ENCODE measurements around the gene DEPDC5.

DEPDC5 gene

GRCh38 chr22:31937341-31937740, 183.5 kb downstream of the DEPDC5 start:
- Mint-ChIP-seq H3K27ac (no peak overlapping the region), H3K9me3 (no peaks in the 10 kb centered on the region), H3K36me3 (ENCODE audit: low read depth) (no peaks in the 10 kb centered on the region), H3K27me3 (no peaks in the 10 kb centered on the region), H3K4me3 (no peak overlapping the region), H3K4me1 (peaks cover 7% of the 10 kb centered on the region)
- ATAC-seq (no peak), DNase-seq (no peak)

- DNase-seq, result no peak
- Mint-ChIP-seq H3K4me1 (peaks cover 16% of the 10 kb centered on the region), H3K36me3 (ENCODE audit: low read depth) (no peaks in the 10 kb centered on the region), H3K27me3 (no peaks in the 10 kb centered on the region), H3K27ac (no peak overlapping the region), H3K4me3 (no peak overlapping the region), H3K9me3 (no peaks in the 10 kb centered on the region)
- ATAC-seq, result no peak
Observed at GRCh38 chr22:31938296-31938695, 184.5 kb downstream of the DEPDC5 start.

GRCh38 chr22:31940506-31940905, 186.7 kb downstream of the DEPDC5 start:
- no peaks in the 10 kb centered on the region for H3K9me3 Mint-ChIP-seq
- peaks cover 24% of the 10 kb centered on the region for H3K4me1 Mint-ChIP-seq
- no peak overlapping the region for H3K27ac Mint-ChIP-seq
- DNase-seq (no peak), ATAC-seq (no peak)
- H3K4me3 Mint-ChIP-seq, result no peak overlapping the region
- no peaks in the 10 kb centered on the region for H3K36me3 Mint-ChIP-seq (ENCODE audit: low read depth)
- H3K27me3 Mint-ChIP-seq, result no peaks in the 10 kb centered on the region

GRCh38 chr22:31942091-31942490, 188.3 kb downstream of the DEPDC5 start:
- no peak overlapping the region for H3K4me3 Mint-ChIP-seq
- H3K27ac Mint-ChIP-seq, result peak overlapping the region; percentile 91
- DNase-seq (no peak), ATAC-seq (no peak)
- no peaks in the 10 kb centered on the region for H3K27me3 Mint-ChIP-seq
- no peaks in the 10 kb centered on the region for H3K9me3 Mint-ChIP-seq
- H3K4me1 Mint-ChIP-seq, result peaks cover 26% of the 10 kb centered on the region
- peaks cover 2% of the 10 kb centered on the region for H3K36me3 Mint-ChIP-seq (ENCODE audit: low read depth)

- no peaks in the 10 kb centered on the region for H3K27me3 Mint-ChIP-seq
- DNase-seq (no peak), ATAC-seq (no peak)
- peak overlapping the region; percentile 80 for H3K4me3 Mint-ChIP-seq
- no peaks in the 10 kb centered on the region for H3K9me3 Mint-ChIP-seq
- peaks cover 31% of the 10 kb centered on the region for H3K4me1 Mint-ChIP-seq
- peaks cover 10% of the 10 kb centered on the region for H3K36me3 Mint-ChIP-seq (ENCODE audit: low read depth)
- H3K27ac Mint-ChIP-seq, result peak overlapping the region; percentile 91
Observed at GRCh38 chr22:31943206-31943977, 189.6 kb downstream of the DEPDC5 start.

- no peaks in the 10 kb centered on the region for H3K27me3 Mint-ChIP-seq
- peaks cover 15% of the 10 kb centered on the region for H3K36me3 Mint-ChIP-seq (ENCODE audit: low read depth)
- DNase-seq (peak; percentile 95), ATAC-seq (peak; percentile 73)
- peaks cover 31% of the 10 kb centered on the region for H3K4me1 Mint-ChIP-seq
- H3K9me3 Mint-ChIP-seq, result no peaks in the 10 kb centered on the region
- peak within 1 kb of the TSS; percentile 91 for H3K27ac Mint-ChIP-seq
- peak within 1 kb of the TSS; percentile 80 for H3K4me3 Mint-ChIP-seq
Observed at GRCh38 chr22:31943978-31944699, 190.3 kb downstream of the DEPDC5 start, which contains the start of gene YWHAH. YWHAH (plus strand) TSS chr22:31944535; CDS start chr22:31944734, 199 bp downstream.

- Mint-ChIP-seq H3K27me3 (no peaks in the 10 kb centered on the region), H3K4me3 (no peak overlapping the region), H3K9me3 (no peaks in the 10 kb centered on the region), H3K4me1 (peaks cover 33% of the 10 kb centered on the region), H3K36me3 (ENCODE audit: low read depth) (peaks cover 21% of the 10 kb centered on the region), H3K27ac (no peak overlapping the region)
- DNase-seq (peak; percentile 50), ATAC-seq (peak; percentile 8)
Observed at GRCh38 chr22:31944700-31945442, 191.1 kb downstream of the DEPDC5 start.

GRCh38 chr22:31945443-31945855, 191.6 kb downstream of the DEPDC5 start:
- DNase-seq (no peak), ATAC-seq (no peak)
- Mint-ChIP-seq H3K9me3 (no peaks in the 10 kb centered on the region), H3K4me1 (peaks cover 37% of the 10 kb centered on the region), H3K36me3 (ENCODE audit: low read depth) (peaks cover 25% of the 10 kb centered on the region), H3K4me3 (no peak overlapping the region), H3K27ac (no peak overlapping the region), H3K27me3 (no peaks in the 10 kb centered on the region)

- H3K27ac Mint-ChIP-seq, result no peak overlapping the region
- no peaks in the 10 kb centered on the region for H3K27me3 Mint-ChIP-seq
- DNase-seq, result no peak
- no peaks in the 10 kb centered on the region for H3K9me3 Mint-ChIP-seq
- H3K4me3 Mint-ChIP-seq, result no peak overlapping the region
- no peak for ATAC-seq
- peaks cover 44% of the 10 kb centered on the region for H3K4me1 Mint-ChIP-seq
- peaks cover 28% of the 10 kb centered on the region for H3K36me3 Mint-ChIP-seq (ENCODE audit: low read depth)
Observed at GRCh38 chr22:31945971-31946680, 192.3 kb downstream of the DEPDC5 start.

GRCh38 chr22:31947296-31947695, 193.5 kb downstream of the DEPDC5 start:
- Mint-ChIP-seq H3K4me3 (peak overlapping the region; percentile 0), H3K4me1 (peaks cover 49% of the 10 kb centered on the region), H3K27me3 (no peaks in the 10 kb centered on the region), H3K9me3 (no peaks in the 10 kb centered on the region), H3K36me3 (ENCODE audit: low read depth) (peaks cover 37% of the 10 kb centered on the region), H3K27ac (no peak overlapping the region)
- ATAC-seq (no peak), DNase-seq (no peak)

- H3K27ac Mint-ChIP-seq, result no peak overlapping the region
- DNase-seq (no peak), ATAC-seq (no peak)
- H3K27me3 Mint-ChIP-seq, result no peaks in the 10 kb centered on the region
- peaks cover 38% of the 10 kb centered on the region for H3K36me3 Mint-ChIP-seq (ENCODE audit: low read depth)
- H3K9me3 Mint-ChIP-seq, result no peaks in the 10 kb centered on the region
- H3K4me3 Mint-ChIP-seq, result no peak overlapping the region
- peaks cover 49% of the 10 kb centered on the region for H3K4me1 Mint-ChIP-seq
Observed at GRCh38 chr22:31948002-31948401, 194.2 kb downstream of the DEPDC5 start.

GRCh38 chr22:31950226-31950625, 196.4 kb downstream of the DEPDC5 start:
- Mint-ChIP-seq H3K36me3 (ENCODE audit: low read depth) (peaks cover 57% of the 10 kb centered on the region), H3K27ac (no peak overlapping the region), H3K4me1 (peaks cover 61% of the 10 kb centered on the region), H3K4me3 (no peak overlapping the region), H3K27me3 (no peaks in the 10 kb centered on the region), H3K9me3 (no peaks in the 10 kb centered on the region)
- no peak for DNase-seq
- ATAC-seq, result no peak

- Mint-ChIP-seq H3K4me3 (peak overlapping the region; percentile 9), H3K4me1 (peaks cover 70% of the 10 kb centered on the region), H3K27ac (peak overlapping the region; percentile 68), H3K36me3 (ENCODE audit: low read depth) (peaks cover 65% of the 10 kb centered on the region), H3K9me3 (no peaks in the 10 kb centered on the region), H3K27me3 (no peaks in the 10 kb centered on the region)
- no peak for DNase-seq
- peak; percentile 83 for ATAC-seq
Observed at GRCh38 chr22:31951194-31952093, 197.6 kb downstream of the DEPDC5 start.
